Liver (tissue), 9 donors: ENCODE measurements around the gene SLC25A6. TPM values are rescaled to one million over a fixed set of nuclear protein-coding genes. Genes with fewer than 3 reads are reported as not detected.

Experiments
- DNase-seq: peaks from one replicate; pipeline ENCODE4 v3.0.0-alpha.2; 2017; ENCODE audit warnings: low spot score
- H3K27ac ChIP-seq, 2 donors: one replicate each; pipeline ENCODE4 v1.7.0; 2013; ENCODE audit warnings: inconsistent platforms in 2 of 2, low read length in 2 of 2, control low read depth in 1 of 2, low read depth in 1 of 2, mild to moderate bottlenecking in 1 of 2
- H3K27me3 ChIP-seq, 4 donors: one replicate each; pipeline versions ENCODE4 v1.6.1 to v1.7.0; 2013; ENCODE audit warnings: low read length in 3 of 4, inconsistent platforms in 1 of 4, mild to moderate bottlenecking in 1 of 4, moderate library complexity in 1 of 4; ENCODE audit not compliant: control insufficient read depth in 4 of 4, insufficient read depth in 4 of 4
- H3K36me3 ChIP-seq, 4 donors: one replicate each; pipeline versions ENCODE4 v1.6.1 to v1.7.0; 2013; ENCODE audit warnings: low read length in 3 of 4, mild to moderate bottlenecking in 3 of 4, low read depth in 1 of 4, moderate library complexity in 1 of 4; ENCODE audit not compliant: control insufficient read depth in 4 of 4, insufficient read depth in 3 of 4
- H3K4me1 ChIP-seq, 4 donors: one replicate each; pipeline versions ENCODE4 v1.6.1 to v1.7.0; 2013; ENCODE audit warnings: low read length in 3 of 4, mild to moderate bottlenecking in 3 of 4, moderate library complexity in 1 of 4; ENCODE audit not compliant: control insufficient read depth in 4 of 4, insufficient read depth in 4 of 4
- H3K4me3 ChIP-seq, 3 donors: one replicate each; pipeline versions ENCODE4 v1.6.1 to v1.7.0; 2013; ENCODE audit warnings: low read length in 3 of 3, control low read depth in 1 of 3, low read depth in 1 of 3, mild to moderate bottlenecking in 1 of 3
- H3K9ac ChIP-seq, 2 donors: one replicate each; pipeline ENCODE4 v1.7.0; 2013; ENCODE audit warnings: low read length in 2 of 2, mild to moderate bottlenecking in 2 of 2, moderate library complexity in 2 of 2, control low read depth in 1 of 2, low read depth in 1 of 2
- H3K9me3 ChIP-seq, 4 donors: one replicate each; pipeline versions ENCODE4 v1.6.1 to v1.7.0; 2013; ENCODE audit warnings: low read length in 3 of 4; ENCODE audit not compliant: control insufficient read depth in 4 of 4
- EGR1 ChIP-seq, 2 donors: IDR thresholded peaks; 2 replicates each; pipeline ENCODE4 v1.6.1; 2016 to 2018; ENCODE audit warnings: antibody characterized with exemption in 2 of 2, low read depth in 2 of 2
- HNF4G ChIP-seq: IDR thresholded peaks from 2 replicates; pipeline ENCODE4 v1.6.1; 2016; ENCODE audit warnings: antibody characterized with exemption
- MAX ChIP-seq: IDR thresholded peaks from 2 replicates; pipeline ENCODE4 v1.6.1; 2016; ENCODE audit warnings: antibody characterized with exemption
- RAD21 ChIP-seq, 2 donors: IDR thresholded peaks; 2 replicates each; pipeline ENCODE4 v1.6.1; 2016; ENCODE audit warnings: antibody characterized with exemption in 2 of 2, mild to moderate bottlenecking in 2 of 2
- RXRA ChIP-seq, 2 donors: IDR thresholded peaks; 2 replicates each; pipeline ENCODE4 v1.6.1; 2017 to 2018; ENCODE audit warnings: antibody characterized with exemption in 2 of 2, mild to moderate bottlenecking in 1 of 2
- YY1 ChIP-seq: IDR thresholded peaks from 2 replicates; pipeline ENCODE4 v1.6.1; 2016; ENCODE audit warnings: antibody characterized with exemption, mild to moderate bottlenecking
- WGBS: extraction: QIAGEN DNeasy Blood & Tissue Kit; methylation state at CpG from one replicate; pipeline ENCODE4 v1.1.7; 2013; 5-methylcytosine and 5-hydroxymethylcytosine counted together
- polyA plus RNA-seq, 2 donors: library from polyadenylated mRNA; stranded (reverse) in 1 of 2; unstranded in 1 of 2; fragments of 200-250 nt in 1 of 2; fragments of >200 nt in 1 of 2; fragmentation: Nextera tagmentation in 1 of 2; extraction: Ambion mirVana in 1 of 2; gene quantifications; one replicate each; pipeline versions ENCODE4 v1.2.1 to v1.2.3, GENCODE V29; 2013 to 2015
- total RNA-seq, 2 donors: library from RNA; depleted of rRNA; stranded (reverse); fragments of >200 nt; gene quantifications; one replicate each; pipeline ENCODE4 v1.2.3, GENCODE V29; 2014
- TF ChIP-seq, protein P1 (sequence below): IDR thresholded peaks from 2 replicates; pipeline ENCODE4 v1.6.1; 2016; ENCODE audit warnings: antibody characterized with exemption
- TF ChIP-seq, protein P2 (sequence below): IDR thresholded peaks from 2 replicates; pipeline ENCODE4 v1.6.1; 2016; ENCODE audit warnings: antibody characterized with exemption
- TF ChIP-seq, protein P3 (sequence below): IDR thresholded peaks from 2 replicates; pipeline ENCODE4 v1.6.1; 2016; ENCODE audit warnings: antibody characterized with exemption, mild to moderate bottlenecking
- donor health status: healthy.
- donor health status: healthy.
- donor health status: healthy.
- donor health status: healthy.
- donor health status: healthy.

SLC25A6 gene
- total and polyA plus RNA-seq, 4 donors = 44.8 to 110 (median 64.0) TPM

- 88% methylated on average over 10 of the region's 10 CpGs for WGBS
Measured at GRCh38 chrX:1425381-1425780, 33.5 kb upstream of the SLC25A6 start.

DNA sequence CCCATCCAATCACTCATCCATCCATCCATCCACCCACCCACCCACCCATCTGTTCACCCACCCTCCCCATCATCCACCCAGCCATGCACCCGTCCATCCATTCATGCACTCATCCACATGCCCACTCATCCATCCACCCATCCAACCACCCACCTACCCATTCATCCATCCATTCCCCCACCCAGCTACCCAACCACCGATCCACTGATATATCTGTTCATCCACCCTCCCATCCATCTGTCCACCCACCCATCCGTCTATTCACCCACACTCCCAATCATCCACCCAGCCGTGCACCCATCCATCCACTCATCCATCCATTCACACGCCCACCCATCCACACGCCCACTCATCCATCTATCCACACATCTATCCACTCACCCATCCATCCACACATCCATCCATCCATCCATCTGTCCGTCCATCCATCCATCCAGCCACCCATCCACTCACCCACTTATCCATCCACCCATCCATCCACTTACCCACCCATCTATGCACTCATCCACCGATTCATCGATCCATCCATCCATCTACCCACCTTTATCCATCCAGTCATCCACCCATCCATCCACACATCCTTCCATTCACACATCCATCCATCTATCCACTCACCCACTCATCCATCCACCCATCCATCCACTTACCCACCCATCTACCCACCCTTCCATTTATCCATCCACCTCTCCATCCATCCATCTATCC, 32.4 kb upstream of the SLC25A6 start:
- H3K4me1 ChIP-seq = no peaks in the 10 kb centered on the region
- DNase-seq = no peak
- no peaks in the 10 kb centered on the region for H3K27me3 ChIP-seq
- no peak overlapping the region for H3K4me3 ChIP-seq
- 86% methylated on average over 9 of the region's 9 CpGs for WGBS
- peaks cover 5 to 39% (median 23%) of the 10 kb centered on the region in 4 donors for H3K36me3 ChIP-seq
- no peak overlapping the region for H3K9ac ChIP-seq
- TF ChIP-seq, protein P1, sequence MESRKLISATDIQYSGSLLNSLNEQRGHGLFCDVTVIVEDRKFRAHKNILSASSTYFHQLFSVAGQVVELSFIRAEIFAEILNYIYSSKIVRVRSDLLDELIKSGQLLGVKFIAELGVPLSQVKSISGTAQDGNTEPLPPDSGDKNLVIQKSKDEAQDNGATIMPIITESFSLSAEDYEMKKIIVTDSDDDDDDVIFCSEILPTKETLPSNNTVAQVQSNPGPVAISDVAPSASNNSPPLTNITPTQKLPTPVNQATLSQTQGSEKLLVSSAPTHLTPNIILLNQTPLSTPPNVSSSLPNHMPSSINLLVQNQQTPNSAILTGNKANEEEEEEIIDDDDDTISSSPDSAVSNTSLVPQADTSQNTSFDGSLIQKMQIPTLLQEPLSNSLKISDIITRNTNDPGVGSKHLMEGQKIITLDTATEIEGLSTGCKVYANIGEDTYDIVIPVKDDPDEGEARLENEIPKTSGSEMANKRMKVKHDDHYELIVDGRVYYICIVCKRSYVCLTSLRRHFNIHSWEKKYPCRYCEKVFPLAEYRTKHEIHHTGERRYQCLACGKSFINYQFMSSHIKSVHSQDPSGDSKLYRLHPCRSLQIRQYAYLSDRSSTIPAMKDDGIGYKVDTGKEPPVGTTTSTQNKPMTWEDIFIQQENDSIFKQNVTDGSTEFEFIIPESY = no peak
- no peak overlapping the region for H3K27ac ChIP-seq
- H3K9me3 ChIP-seq = peaks cover 1 to 8% (median 7%) of the 10 kb centered on the region in 4 donors

More at GRCh38 chrX:1425381-1425780, 33.5 kb upstream of the SLC25A6 start:
- no peaks in the 10 kb centered on the region for H3K4me1 ChIP-seq
- peaks cover 6 to 39% (median 23%) of the 10 kb centered on the region in 4 donors for H3K36me3 ChIP-seq
- no peak overlapping the region for H3K27ac ChIP-seq
- no peak overlapping the region for H3K9ac ChIP-seq
- no peaks in the 10 kb centered on the region for H3K27me3 ChIP-seq
- H3K4me3 ChIP-seq = no peak overlapping the region
- TF ChIP-seq, protein P2, sequence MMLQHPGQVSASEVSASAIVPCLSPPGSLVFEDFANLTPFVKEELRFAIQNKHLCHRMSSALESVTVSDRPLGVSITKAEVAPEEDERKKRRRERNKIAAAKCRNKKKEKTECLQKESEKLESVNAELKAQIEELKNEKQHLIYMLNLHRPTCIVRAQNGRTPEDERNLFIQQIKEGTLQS = no peak
- TF ChIP-seq, protein P1 = no peak
- TF ChIP-seq HNF4G (no peak), RAD21 (IDR thresholded peaks at IDR 0.05) (no peak)
- TF ChIP-seq, protein P3, sequence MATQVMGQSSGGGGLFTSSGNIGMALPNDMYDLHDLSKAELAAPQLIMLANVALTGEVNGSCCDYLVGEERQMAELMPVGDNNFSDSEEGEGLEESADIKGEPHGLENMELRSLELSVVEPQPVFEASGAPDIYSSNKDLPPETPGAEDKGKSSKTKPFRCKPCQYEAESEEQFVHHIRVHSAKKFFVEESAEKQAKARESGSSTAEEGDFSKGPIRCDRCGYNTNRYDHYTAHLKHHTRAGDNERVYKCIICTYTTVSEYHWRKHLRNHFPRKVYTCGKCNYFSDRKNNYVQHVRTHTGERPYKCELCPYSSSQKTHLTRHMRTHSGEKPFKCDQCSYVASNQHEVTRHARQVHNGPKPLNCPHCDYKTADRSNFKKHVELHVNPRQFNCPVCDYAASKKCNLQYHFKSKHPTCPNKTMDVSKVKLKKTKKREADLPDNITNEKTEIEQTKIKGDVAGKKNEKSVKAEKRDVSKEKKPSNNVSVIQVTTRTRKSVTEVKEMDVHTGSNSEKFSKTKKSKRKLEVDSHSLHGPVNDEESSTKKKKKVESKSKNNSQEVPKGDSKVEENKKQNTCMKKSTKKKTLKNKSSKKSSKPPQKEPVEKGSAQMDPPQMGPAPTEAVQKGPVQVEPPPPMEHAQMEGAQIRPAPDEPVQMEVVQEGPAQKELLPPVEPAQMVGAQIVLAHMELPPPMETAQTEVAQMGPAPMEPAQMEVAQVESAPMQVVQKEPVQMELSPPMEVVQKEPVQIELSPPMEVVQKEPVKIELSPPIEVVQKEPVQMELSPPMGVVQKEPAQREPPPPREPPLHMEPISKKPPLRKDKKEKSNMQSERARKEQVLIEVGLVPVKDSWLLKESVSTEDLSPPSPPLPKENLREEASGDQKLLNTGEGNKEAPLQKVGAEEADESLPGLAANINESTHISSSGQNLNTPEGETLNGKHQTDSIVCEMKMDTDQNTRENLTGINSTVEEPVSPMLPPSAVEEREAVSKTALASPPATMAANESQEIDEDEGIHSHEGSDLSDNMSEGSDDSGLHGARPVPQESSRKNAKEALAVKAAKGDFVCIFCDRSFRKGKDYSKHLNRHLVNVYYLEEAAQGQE = no peak
- H3K9me3 ChIP-seq = peaks cover 1 to 8% (median 7%) of the 10 kb centered on the region in 4 donors
- no peak for DNase-seq

- no peaks in the 10 kb centered on the region for H3K27me3 ChIP-seq
- peaks cover 5 to 42% (median 24%) of the 10 kb centered on the region in 4 donors for H3K36me3 ChIP-seq
- H3K4me1 ChIP-seq = no peaks in the 10 kb centered on the region
- H3K27ac ChIP-seq = no peak overlapping the region
- WGBS = 72% methylated on average over 2 of the region's 2 CpGs
- H3K9ac ChIP-seq = no peak overlapping the region
- TF ChIP-seq, protein P2 = no peak
- TF ChIP-seq, protein P3 = no peak
- TF ChIP-seq MAX (no peak), RXRA (IDR thresholded peaks at IDR 0.05) (no peak), RAD21 (IDR thresholded peaks at IDR 0.05) (no peak), YY1 (no peak), EGR1 (IDR thresholded peaks at IDR 0.05; ENCODE audit: low read depth in 2 of 2) (no peak)
- peaks cover 1 to 8% (median 7%) of the 10 kb centered on the region in 4 donors for H3K9me3 ChIP-seq
- no peak overlapping the region for H3K4me3 ChIP-seq
- DNase-seq = no peak
Measured at GRCh38 chrX:1423215-1423614, 31.3 kb upstream of the SLC25A6 start.
